GM13976 (cell line): ENCODE measurements around the gene CLCN7.

Source experiments
- DNase-seq: peaks from one replicate; pipeline ENCODE4 v3.0.0; 2012; ENCODE audit warnings: low spot score
- in situ Hi-C: fragments of 300-500 bp; cut with MboI; formaldehyde crosslinking; loops from one replicate; pipeline ENCODE4 v1.12.0; 2022; ENCODE audit warnings: low sequenced_read_pairs, mixed read lengths, inconsistent platforms; ENCODE audit not compliant: unreplicated experiment
- TF ChIP-seq, protein P1 (sequence below): IDR thresholded peaks from 2 replicates; pipeline ENCODE4 v1.5.1; 2012; ENCODE audit warnings: borderline replicate concordance, mild to moderate bottlenecking; ENCODE audit not compliant: insufficient read depth; ENCODE audit errors: extremely low read depth, missing control alignments, control extremely low read depth

Gene CLCN7

DNA sequence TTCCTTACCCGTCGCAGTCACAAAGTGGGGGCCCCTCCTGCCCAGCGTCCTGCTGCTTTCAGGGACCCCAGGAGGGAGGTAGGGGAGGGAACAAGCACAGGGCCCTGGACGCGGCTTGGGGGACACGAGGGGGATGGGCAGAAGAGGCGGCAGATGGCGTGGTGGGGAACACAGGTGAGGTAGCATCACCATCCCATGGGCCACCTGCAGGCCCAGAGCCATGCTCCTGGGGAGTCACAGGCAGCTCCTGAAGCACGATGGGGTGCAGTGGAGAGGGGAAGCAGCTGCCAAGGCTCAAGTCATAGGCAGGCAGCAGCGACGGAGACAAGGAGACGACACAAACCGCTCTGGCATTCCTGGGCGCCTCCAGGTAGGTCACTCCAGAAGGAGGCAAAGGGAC lies 71.1 kb downstream of the CLCN7 start:
- no peak for DNase-seq
- TF ChIP-seq, protein P1, sequence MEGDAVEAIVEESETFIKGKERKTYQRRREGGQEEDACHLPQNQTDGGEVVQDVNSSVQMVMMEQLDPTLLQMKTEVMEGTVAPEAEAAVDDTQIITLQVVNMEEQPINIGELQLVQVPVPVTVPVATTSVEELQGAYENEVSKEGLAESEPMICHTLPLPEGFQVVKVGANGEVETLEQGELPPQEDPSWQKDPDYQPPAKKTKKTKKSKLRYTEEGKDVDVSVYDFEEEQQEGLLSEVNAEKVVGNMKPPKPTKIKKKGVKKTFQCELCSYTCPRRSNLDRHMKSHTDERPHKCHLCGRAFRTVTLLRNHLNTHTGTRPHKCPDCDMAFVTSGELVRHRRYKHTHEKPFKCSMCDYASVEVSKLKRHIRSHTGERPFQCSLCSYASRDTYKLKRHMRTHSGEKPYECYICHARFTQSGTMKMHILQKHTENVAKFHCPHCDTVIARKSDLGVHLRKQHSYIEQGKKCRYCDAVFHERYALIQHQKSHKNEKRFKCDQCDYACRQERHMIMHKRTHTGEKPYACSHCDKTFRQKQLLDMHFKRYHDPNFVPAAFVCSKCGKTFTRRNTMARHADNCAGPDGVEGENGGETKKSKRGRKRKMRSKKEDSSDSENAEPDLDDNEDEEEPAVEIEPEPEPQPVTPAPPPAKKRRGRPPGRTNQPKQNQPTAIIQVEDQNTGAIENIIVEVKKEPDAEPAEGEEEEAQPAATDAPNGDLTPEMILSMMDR, result no peak
- in situ Hi-C loops, result no loop called here

DNA sequence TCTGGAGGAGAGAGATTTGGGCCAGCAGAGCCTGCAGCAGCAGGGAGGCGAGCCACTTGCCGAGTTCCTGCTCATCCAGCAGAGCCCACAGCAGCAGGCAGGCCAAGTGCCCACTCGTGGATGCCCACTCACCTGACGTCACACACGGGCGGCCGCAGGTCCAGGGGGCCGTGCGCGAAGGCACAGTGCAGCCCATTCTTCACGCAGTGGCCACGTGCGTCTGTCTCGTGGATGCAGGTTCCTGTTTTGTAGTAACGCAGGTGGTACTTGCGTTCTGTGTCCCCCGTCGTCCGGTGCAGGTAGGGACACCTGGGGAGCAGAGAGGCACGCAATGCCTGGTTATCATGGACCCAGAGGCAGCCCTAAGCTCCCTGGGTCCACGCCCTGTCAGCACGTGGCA lies 71.8 kb downstream of the CLCN7 start:
- TF ChIP-seq, protein P1, result no peak
- DNase-seq, result no peak
- in situ Hi-C loops, result no loop called here

DNA sequence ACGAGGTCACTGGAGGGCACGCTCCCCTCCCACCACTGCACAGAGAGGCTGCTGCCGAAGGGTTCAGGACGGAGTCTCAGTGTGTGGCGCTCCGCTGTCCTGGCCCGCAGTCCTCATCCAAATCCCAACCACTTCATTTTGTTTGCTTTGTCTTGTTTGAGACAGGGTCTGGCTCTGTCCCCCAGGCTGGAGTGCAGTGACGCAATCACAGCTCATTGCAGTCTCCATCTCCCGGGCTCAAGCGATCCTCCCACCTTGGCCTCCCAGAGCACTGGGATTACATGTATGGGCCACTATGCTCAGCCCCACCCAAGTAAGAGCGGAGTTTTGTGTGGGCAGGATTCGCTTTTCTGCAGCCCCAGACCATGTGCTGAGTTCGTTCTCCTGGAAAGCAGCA lies 73.1 kb downstream of the CLCN7 start:
- TF ChIP-seq, protein P1, result no peak
- in situ Hi-C loops, result no loop called here
- DNase-seq, result no peak

DNA sequence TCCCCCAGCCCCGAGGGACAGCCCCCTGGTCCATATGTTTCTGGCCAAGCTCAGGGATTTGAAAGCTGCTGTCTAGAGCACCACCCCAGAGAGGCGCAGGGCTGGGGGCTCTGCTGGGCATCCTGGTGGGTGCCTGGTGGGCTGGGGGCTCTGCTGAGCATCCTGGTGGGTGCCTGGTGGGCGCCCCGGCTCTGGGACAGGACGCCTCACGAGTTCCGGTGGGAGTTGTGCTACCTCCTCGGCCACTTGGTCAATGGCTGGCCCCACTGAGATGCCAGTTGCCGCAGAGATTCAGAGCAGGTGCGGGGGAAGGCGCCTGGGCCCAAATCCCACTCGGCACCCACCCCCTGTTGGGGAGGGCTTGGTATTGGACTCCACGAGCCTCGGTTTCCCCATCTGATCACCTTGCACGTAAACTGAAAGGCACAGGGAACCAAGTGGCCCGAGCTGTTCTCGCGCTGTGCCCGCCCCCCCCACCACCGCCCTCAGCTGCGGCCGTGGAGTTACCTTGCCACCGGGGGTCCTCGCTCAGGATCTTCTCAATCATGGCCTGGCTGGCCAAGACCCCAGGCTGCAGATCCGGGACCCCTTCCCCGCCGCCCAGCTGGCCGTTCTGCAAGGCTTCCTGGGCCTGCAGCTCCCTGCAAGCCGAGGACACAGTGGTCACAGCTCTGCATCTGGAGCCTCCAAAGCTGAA lies 73.6 kb downstream of the CLCN7 start:
- DNase-seq, result no peak
- TF ChIP-seq, protein P1, result no peak
- in situ Hi-C loops, result no loop called here

DNA sequence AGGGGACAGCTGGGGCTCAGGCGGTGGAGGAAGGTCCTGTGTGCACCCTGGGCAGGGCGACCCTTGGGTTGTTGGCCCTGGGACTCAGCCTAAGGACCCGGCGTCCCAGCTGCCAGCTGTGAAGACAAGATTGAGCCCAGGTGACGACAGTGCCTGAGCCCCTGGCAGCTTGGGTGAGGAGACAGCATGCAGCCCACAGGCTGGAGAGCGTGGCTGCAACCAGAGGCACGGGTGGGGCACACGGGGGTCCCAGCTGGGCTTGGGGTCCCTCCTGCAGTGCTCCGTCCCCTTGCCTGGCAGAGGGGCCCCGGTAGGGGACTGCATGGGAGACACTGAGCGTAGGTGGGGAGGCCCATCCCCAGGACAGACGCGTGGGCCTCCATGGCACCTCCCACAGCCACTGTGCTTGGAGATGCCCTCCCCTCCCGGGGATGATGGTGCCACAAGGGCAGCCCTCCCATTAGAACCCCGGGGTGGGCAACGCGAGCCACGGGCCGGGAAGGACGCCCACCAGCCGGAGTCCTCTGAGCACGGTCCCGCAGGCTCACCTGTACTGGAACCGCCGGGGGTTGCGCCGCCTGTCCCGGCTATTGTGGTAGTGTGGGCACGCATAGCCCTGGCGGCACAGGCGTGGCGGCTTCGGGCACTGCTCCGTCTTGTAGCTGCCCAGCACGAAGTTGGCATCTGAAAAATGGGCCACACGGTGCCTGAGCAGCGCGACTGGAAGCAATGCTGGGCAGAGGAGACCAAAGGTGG lies 75.8 kb downstream of the CLCN7 start:
- DNase-seq, result no peak
- in situ Hi-C loops, result no loop called here
- TF ChIP-seq, protein P1, result no peak

DNA sequence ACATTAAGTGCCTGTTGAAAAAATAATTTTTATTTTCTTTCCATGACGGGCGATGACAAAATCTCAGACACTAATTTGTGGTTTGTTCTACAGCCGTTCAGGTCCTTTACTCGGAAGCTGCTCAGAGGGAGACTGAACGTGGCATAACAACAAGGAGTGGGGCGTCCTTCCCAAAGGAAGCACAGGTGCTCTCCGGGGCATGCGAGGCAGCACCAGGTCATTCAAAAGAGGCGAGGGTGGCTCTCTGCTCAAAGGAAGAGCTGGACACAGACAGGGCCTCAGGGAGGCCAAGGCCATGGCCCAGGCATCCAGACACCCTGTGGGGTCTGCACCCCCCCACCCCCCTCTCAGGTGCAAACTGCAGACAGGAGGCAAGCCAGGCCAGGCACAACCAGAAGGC lies 76.5 kb downstream of the CLCN7 start:
- TF ChIP-seq, protein P1, result no peak
- in situ Hi-C loops, result no loop called here
- no peak for DNase-seq

DNA sequence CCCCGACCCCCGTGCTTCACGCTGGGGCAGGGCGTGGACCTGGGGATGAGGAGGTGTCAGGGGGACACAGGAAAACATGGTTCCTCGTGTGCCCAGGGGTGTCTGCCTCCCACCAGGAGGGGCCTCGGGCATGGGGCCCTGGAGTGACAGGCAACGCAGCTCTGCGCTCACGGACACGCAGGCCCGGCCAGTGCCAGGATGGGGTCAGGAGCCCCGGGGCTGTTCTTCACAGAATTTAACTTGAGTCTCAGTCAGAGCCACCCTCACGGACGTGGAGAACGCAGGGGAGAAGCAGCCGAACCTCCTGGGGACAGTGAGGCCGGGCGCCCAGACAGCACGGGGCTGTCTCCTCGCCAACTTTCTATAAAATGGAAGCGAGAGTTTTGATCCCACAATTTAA lies 77.0 kb downstream of the CLCN7 start:
- TF ChIP-seq, protein P1, result no peak
- in situ Hi-C loops, result no loop called here
- no peak for DNase-seq
